Tibial nerve (tissue), 3 donors: ENCODE results near the gene MFAP5.

Source experiments
- CTCF ChIP-seq, 5 experiments: fragments of 200-600 bp in 3 of 5; fragments of 450-650 bp in 2 of 5; sonication (generic) in 3 of 5; IDR thresholded peaks; one replicate each; pipeline ENCODE4 v1.5.1; 2016 to 2019; ENCODE audit warnings: antibody characterized with exemption in 5 of 5, mild to moderate bottlenecking in 3 of 5, moderate library complexity in 2 of 5
- POLR2A ChIP-seq, 2 donors: fragments of 450-650 bp; IDR thresholded peaks; one replicate each; pipeline ENCODE4 v1.6.1; 2017; ENCODE audit warnings: antibody characterized with exemption in 2 of 2, mild to moderate bottlenecking in 2 of 2, moderate library complexity in 2 of 2

GRCh38 chr12:8697476-8698131, 35.0 kb upstream of the MFAP5 start, which contains the start of gene RIMKLB:
- TF ChIP-seq CTCF (IDR thresholded peaks at IDR 0.05) (peak in 1 of 5 experiments; percentile 3), POLR2A (IDR thresholded peaks at IDR 0.05) (peak; percentile 81 to 87)
